ENCODE measurements around the gene PPM1M.

PPM1M gene

DNA sequence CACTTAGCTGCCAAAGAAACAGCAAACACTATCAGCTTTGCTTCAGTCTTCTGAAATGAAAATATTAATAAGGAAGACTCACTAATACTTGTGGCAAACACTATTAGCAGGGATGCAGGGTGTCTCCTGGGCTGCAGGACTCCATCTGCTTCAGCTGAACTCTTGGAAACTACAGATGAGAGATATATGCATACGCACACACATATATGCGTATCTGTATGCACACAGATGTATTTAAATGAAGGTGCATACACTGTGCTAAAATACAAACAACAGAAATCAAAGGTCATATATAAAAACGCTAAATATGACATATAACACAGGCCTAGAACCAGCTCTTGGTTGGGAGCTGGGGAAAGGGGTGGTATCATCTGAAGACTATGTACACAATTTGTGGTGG, 10.6 kb downstream of the PPM1M start:
- Histone ChIP-seq H3K4me1 (peaks cover 40 to 85% (median 55%) of the 10 kb centered on the region in 10 experiments), H3K36me3 (peaks cover 79 to 95% (median 92%) of the 10 kb centered on the region in 11 experiments), H3K9ac (peak overlapping the region in 5 of 11 experiments; percentile 14 to 33 (median 32); a peak in 2 of 22 replicates), H3K4me3 (no peak overlapping the region), H3K27me3 (no peaks in the 10 kb centered on the region), H3K27ac (peak overlapping the region in 2 of 11 experiments; percentile 7 to 11; a peak in 2 of 22 replicates), H4K20me1 (peaks cover 38 to 82% (median 63%) of the 10 kb centered on the region in 11 experiments; a peak in 21 of 22 replicates), H3K4me2 (peak overlapping the region in 5 of 11 experiments; percentile 39 to 90 (median 86); a peak in 8 of 22 replicates), H3K9me3 (replicated peaks in 1 of 11) (no peaks in the 10 kb centered on the region)
- TF ChIP-seq Cebpa-rat (IDR thresholded peaks at IDR 0.05), result no peak

- Histone ChIP-seq H3K36me3 (peaks cover 79 to 95% (median 92%) of the 10 kb centered on the region in 11 experiments), H4K20me1 (peaks cover 43 to 87% (median 67%) of the 10 kb centered on the region in 11 experiments; a peak in 21 of 22 replicates), H3K27ac (peak overlapping the region in 1 of 11 experiments; percentile 4; a peak in 1 of 22 replicates), H3K9ac (peak overlapping the region in 3 of 11 experiments; percentile 14 to 32 (median 22); a peak in 1 of 22 replicates), H3K4me2 (peak overlapping the region in 3 of 11 experiments; percentile 86 to 90 (median 88); a peak in 3 of 22 replicates), H3K9me3 (replicated peaks in 1 of 11) (no peaks in the 10 kb centered on the region), H3K4me3 (no peak overlapping the region), H3K27me3 (no peaks in the 10 kb centered on the region), H3K4me1 (peaks cover 38 to 81% (median 50%) of the 10 kb centered on the region in 10 experiments)
- TF ChIP-seq Cebpa-rat (IDR thresholded peaks at IDR 0.05), result no peak
Measured at GRCh38 chr3:52256622-52257021, 11.1 kb downstream of the PPM1M start.

DNA sequence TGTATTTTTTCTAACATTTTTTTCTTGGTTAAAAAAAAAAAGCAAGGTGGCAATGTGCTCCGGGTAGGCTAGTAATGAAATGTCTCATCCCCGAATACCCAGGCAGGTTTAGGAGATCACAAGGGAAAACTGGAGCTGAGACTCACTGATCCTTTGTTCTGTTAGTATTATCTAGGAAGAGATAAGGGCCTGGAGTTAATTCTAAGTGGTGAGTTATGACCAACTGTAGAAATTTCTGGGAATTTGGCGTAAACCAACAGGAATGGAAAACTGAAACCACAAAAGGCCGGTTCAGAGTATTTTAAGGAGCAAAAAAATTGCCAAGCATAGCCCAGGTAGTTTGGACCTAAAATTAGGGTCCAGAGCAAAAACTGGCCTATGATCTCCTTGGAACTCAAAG, 12.4 kb downstream of the PPM1M start:
- H3K4me3 ChIP-seq, result no peak overlapping the region
- peak overlapping the region in 1 of 11 experiments; percentile 90; a peak in 1 of 22 replicates for H3K4me2 ChIP-seq
- H3K36me3 ChIP-seq, result peaks cover 82 to 95% (median 92%) of the 10 kb centered on the region in 11 experiments
- no peak overlapping the region; a peak in 1 of 22 replicates for H3K27ac ChIP-seq
- no peaks in the 10 kb centered on the region for H3K27me3 ChIP-seq
- no peaks in the 10 kb centered on the region for H3K9me3 ChIP-seq (replicated peaks in 1 of 11)
- H3K9ac ChIP-seq, result peak overlapping the region in 2 of 11 experiments; percentile 4 to 9; a peak in 1 of 22 replicates
- peaks cover 28 to 74% (median 37%) of the 10 kb centered on the region in 10 experiments for H3K4me1 ChIP-seq
- no peak for TF ChIP-seq Cebpa-rat (IDR thresholded peaks at IDR 0.05)
- H4K20me1 ChIP-seq, result peaks cover 56 to 95% (median 79%) of the 10 kb centered on the region in 11 experiments; a peak in 21 of 22 replicates

GRCh38 chr3:52259035-52259434, 13.5 kb downstream of the PPM1M start:
- no peak for TF ChIP-seq Cebpa-rat (IDR thresholded peaks at IDR 0.05)
- H3K4me1 ChIP-seq, result peaks cover 17 to 75% (median 29%) of the 10 kb centered on the region in 10 experiments
- H3K9me3 ChIP-seq (replicated peaks in 1 of 11), result no peaks in the 10 kb centered on the region
- H3K4me3 ChIP-seq, result no peak overlapping the region
- no peak overlapping the region for H3K4me2 ChIP-seq
- H3K36me3 ChIP-seq, result peaks cover 90 to 100% (median 100%) of the 10 kb centered on the region in 11 experiments
- H4K20me1 ChIP-seq, result peaks cover 65 to 98% (median 85%) of the 10 kb centered on the region in 11 experiments; a peak in 21 of 22 replicates
- H3K27me3 ChIP-seq, result no peaks in the 10 kb centered on the region
- H3K27ac ChIP-seq, result no peak overlapping the region
- H3K9ac ChIP-seq, result no peak overlapping the region

DNA sequence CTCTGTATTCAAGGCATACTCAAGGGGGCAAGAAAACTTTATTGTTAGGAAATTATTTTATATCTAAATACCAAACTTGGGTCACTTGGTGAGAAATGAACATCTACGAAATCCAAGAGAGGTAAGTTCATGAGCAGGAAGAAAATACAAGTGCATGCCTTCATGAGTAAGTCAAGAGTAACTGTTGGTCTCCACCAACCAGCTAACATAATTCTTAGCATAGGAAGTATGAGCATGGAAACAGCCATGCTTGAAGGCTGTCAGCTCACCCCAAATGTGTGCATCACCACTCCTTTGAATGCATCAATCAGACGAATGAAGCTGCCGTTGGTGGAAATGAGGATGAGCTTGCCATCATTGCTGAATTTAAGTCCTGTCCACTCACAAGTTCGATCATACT, 13.9 kb downstream of the PPM1M start:
- peaks cover 92 to 100% (median 100%) of the 10 kb centered on the region in 11 experiments for H3K36me3 ChIP-seq
- H3K9me3 ChIP-seq (replicated peaks in 1 of 11), result no peaks in the 10 kb centered on the region
- H4K20me1 ChIP-seq, result peaks cover 64 to 98% (median 87%) of the 10 kb centered on the region in 11 experiments
- no peaks in the 10 kb centered on the region for H3K27me3 ChIP-seq
- H3K27ac ChIP-seq, result no peak overlapping the region
- H3K9ac ChIP-seq, result no peak overlapping the region
- no peak overlapping the region for H3K4me2 ChIP-seq
- no peak for TF ChIP-seq Cebpa-rat (IDR thresholded peaks at IDR 0.05)
- no peak overlapping the region for H3K4me3 ChIP-seq
- H3K4me1 ChIP-seq, result peaks cover 12 to 75% (median 25%) of the 10 kb centered on the region in 10 experiments

DNA sequence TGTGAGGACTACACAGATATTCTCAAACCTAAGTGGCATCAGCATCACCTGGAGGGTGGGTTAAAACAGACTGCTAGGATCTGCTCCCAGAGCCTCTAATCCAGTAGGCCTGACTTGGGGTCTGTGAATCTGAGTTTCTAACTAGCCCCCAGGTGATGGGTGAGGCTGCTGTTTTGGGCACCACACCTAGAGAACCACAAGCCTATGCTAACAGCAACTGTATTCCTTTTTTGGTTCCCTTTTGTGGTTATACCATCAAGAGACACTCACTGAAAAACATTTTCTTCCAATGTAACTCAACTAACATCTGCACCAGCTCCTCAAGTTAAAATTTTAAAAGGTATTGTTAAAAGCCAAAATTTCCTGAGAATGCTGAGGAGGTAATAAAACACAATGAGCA, 16.9 kb downstream of the PPM1M start:
- Histone ChIP-seq H3K9ac (0 out of 22 replicates have a peak overlapping the region, but pooled peaks of 1 of the 11 experiments have one; percentile 40), H4K20me1 (peaks cover 66 to 98% (median 83%) of the 10 kb centered on the region in 11 experiments), H3K36me3 (peaks cover 100% of the 10 kb centered on the region in 11 experiments), H3K27ac (no peak overlapping the region), H3K9me3 (replicated peaks in 1 of 11) (no peaks in the 10 kb centered on the region), H3K4me3 (no peak overlapping the region), H3K27me3 (no peaks in the 10 kb centered on the region), H3K4me1 (peaks cover 0 to 51% (median 5%) of the 10 kb centered on the region in 10 experiments; a peak in 12 of 20 replicates), H3K4me2 (no peak overlapping the region)
- no peak for TF ChIP-seq Cebpa-rat (IDR thresholded peaks at IDR 0.05)

DNA sequence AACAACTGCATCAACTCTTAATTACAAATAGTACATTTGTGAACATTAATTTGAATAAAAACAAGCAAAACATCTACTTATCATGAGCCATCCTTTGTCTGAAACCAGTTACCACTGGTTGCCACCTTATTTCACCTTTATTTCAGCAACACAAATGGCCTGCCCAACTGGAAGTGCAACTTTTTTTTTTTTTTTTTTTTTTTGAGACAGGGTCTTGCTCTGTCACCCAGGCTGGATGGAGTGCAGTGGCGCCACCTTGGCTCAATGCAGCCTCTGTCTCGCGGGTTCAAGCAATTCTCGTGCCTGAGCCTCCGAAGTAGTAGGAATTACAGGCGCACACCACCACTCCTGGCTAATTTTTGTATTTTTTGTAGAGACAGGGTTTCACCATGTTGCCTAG, 19.8 kb downstream of the PPM1M start:
- H4K20me1 ChIP-seq, result peaks cover 73 to 100% (median 98%) of the 10 kb centered on the region in 11 experiments
- no peak overlapping the region for H3K27ac ChIP-seq
- H3K36me3 ChIP-seq, result peaks cover 92 to 100% (median 100%) of the 10 kb centered on the region in 11 experiments
- no peak overlapping the region for H3K9ac ChIP-seq
- no peaks in the 10 kb centered on the region for H3K27me3 ChIP-seq
- no peak overlapping the region; a peak in 1 of 22 replicates for H3K4me2 ChIP-seq
- peaks cover 0 to 68% (median 8%) of the 10 kb centered on the region in 10 experiments; a peak in 17 of 20 replicates for H3K4me1 ChIP-seq
- no peak for TF ChIP-seq Cebpa-rat (IDR thresholded peaks at IDR 0.05)
- H3K4me3 ChIP-seq, result no peak overlapping the region
- H3K9me3 ChIP-seq (replicated peaks in 1 of 11), result no peaks in the 10 kb centered on the region

- TF ChIP-seq Cebpa-rat (IDR thresholded peaks at IDR 0.05), result no peak
- Histone ChIP-seq H3K4me1 (peaks cover 14 to 86% (median 33%) of the 10 kb centered on the region in 10 experiments; a peak in 19 of 20 replicates), H3K27ac (peak overlapping the region in 1 of 11 experiments; percentile 65; a peak in 2 of 22 replicates), H3K4me2 (peak overlapping the region in 1 of 11 experiments; percentile 94; a peak in 2 of 22 replicates), H3K27me3 (no peaks in the 10 kb centered on the region), H4K20me1 (peaks cover 82 to 100% (median 98%) of the 10 kb centered on the region in 11 experiments), H3K9me3 (replicated peaks in 1 of 11) (no peaks in the 10 kb centered on the region), H3K4me3 (no peak overlapping the region), H3K36me3 (peaks cover 71 to 100% (median 100%) of the 10 kb centered on the region in 11 experiments), H3K9ac (0 out of 22 replicates have a peak overlapping the region, but pooled peaks of 1 of the 11 experiments have one; percentile 68)
Measured at GRCh38 chr3:52268036-52268435, 22.5 kb downstream of the PPM1M start.

DNA sequence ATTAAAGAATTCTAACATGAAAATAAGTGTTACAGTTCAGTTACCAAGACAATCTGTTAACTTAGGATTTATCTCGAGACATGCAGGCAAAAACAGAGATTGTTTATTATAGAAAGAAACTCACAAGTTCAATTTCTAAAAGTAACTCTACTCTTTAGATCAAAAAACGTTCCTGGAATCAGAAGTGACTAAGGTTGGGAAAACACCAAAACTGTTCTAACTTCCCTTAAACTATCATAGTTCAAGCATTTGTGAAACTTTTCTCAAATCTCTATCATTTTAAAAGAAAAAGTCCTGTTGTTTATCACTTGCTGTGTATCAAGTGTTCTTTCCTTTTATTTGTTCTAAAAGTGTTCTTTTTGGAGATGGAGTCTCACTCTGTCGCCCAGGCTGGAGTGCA, 24.2 kb downstream of the PPM1M start:
- H3K9ac ChIP-seq, result peak overlapping the region in 4 of 11 experiments; percentile 47 to 70 (median 66); a peak in 8 of 22 replicates
- peaks cover 82 to 100% (median 98%) of the 10 kb centered on the region in 11 experiments for H4K20me1 ChIP-seq
- H3K27ac ChIP-seq, result peak overlapping the region in 7 of 11 experiments; percentile 26 to 84 (median 64); a peak in 11 of 22 replicates
- H3K4me1 ChIP-seq, result peaks cover 25 to 86% (median 47%) of the 10 kb centered on the region in 10 experiments
- no peak for TF ChIP-seq Cebpa-rat (IDR thresholded peaks at IDR 0.05)
- peaks cover 69 to 100% (median 100%) of the 10 kb centered on the region in 11 experiments for H3K36me3 ChIP-seq
- H3K4me3 ChIP-seq, result no peak overlapping the region
- no peaks in the 10 kb centered on the region for H3K9me3 ChIP-seq (replicated peaks in 1 of 11)
- H3K27me3 ChIP-seq, result no peaks in the 10 kb centered on the region
- peak overlapping the region in 6 of 11 experiments; percentile 33 to 99 (median 70); a peak in 11 of 22 replicates for H3K4me2 ChIP-seq

All from BLaER1 treated with 17β-estradiol and CSF1 and Interleukin-3, amounts not matched to agents 10 nM and 100 nM (cell line).